GM21619 (cell line): ENCODE measurements around the gene UBL4B.

Source experiments
- ATAC-seq: cut with Tn5 transposase; IDR thresholded peaks from one replicate; pipeline ENCODE4 v1.9.1; 2021; ENCODE audit not compliant: unreplicated experiment

Gene UBL4B

GRCh38 chr1:110112656-110113055 is 413 bp downstream of the UBL4B start:
- no peak for ATAC-seq

DNA sequence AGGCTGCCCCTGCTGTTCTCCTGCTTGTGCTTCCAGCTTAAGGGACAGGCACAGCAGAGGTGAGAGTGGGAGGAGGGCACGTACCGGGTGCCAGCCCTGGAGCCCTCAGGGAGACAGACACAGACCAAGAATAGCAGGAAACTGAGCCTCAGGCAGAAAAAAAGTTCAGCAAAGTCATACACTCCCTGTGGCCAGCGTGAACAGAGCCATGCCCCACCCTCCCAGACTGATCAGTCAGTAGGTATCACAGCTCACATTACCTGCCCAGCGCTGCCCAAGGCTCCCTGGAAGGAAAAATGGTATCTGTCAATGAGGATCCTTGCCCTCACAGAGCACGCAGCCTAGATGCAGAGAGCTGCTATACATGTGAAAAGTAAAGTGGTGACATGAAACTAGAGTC is 1.3 kb downstream of the UBL4B start:
- ATAC-seq, result no peak

GRCh38 chr1:110114173-110114572 is 1.9 kb downstream of the UBL4B start:
- no peak for ATAC-seq

DNA sequence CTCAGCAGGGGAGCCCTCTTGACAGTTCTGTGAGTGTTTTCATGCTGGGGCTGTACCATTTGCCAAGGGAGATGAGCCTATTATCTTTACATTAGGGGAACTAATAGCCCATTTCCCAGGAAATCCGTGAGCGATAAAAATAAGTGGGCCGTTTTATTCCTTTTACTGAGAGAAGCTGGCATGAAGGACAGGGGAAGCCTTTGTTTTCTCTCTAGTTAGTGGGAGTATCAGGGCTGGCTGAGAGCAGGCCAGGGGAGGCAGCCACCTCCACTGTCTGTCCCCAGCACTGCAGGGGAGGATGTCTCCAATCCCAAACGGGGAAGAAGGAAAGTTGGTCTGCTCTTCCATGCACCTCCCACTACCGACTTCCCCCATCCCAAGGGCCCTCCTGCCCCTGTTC is 2.5 kb downstream of the UBL4B start:
- no peak for ATAC-seq

- no peak for ATAC-seq
Measured at GRCh38 chr1:110118636-110119396, 6.6 kb downstream of the UBL4B start.

DNA sequence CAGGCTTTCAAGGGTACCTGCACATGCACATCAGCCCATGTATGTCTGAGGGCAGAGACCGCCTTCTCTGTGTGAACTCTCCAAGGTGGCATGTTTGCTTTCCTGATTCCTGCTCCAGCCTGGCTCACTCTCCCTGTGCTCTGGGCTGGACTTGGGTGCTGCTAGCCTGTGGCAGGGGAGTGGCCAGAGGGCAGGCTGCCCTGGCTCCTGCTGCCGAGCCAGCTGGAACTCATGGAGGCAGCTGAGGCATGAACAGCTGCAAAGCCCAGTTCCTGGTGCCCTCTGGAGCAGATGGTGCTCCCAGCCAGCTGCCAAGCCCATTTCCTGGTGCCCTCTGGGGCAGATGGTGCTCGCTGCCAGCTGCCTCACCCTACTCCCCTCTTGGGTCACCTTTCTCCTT is 7.6 kb downstream of the UBL4B start:
- ATAC-seq, result no peak

DNA sequence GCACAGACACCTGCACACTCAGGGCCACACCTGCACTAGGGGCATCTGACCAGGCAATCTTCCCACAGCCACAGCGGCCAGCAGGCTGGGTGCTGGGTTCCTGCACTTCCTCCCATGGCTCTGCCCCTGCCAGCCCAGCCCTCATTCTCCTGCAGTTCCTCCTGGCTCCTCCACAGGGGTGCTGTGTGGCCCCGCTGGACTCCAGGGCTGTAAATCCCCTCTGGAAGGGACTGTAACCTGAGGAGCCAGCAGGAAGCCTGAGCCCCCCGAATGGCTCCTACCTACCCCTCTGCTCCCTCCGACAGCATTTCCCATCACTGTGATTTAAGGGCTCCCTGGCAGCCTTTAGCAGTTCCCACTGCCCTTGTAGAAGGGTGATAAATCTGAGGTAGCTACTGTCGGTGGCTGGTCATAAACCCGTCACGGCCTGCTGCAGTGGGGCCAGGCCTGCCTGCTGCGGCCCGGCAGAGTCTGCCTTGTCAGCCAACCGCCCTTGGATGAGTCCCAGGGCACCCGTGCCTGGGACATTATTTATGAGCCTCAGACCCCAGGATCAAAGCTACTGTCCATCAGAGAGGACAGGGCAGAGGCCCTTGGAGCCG is 8.8 kb downstream of the UBL4B start:
- ATAC-seq, result no peak

DNA sequence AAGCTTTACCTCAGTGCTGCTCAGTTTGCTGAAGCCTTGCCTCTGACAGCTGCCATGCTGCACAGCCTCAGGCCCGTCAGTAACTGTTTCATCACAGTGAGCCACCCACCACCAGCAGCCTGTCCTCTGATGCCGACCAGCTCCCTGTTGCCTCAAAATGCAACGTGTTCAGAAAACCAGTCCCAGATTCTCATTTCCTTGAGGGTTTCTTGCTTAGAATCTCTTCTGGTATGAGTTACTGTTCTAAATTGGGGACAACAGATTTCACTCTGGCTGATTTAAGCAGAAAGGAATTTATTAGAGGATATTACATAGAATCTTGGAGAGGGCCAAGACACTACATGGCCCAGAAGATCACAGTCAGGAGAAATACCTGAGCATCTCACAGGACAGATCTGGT is 11.0 kb downstream of the UBL4B start:
- no peak for ATAC-seq

GRCh38 chr1:110125810-110126209 is 13.6 kb downstream of the UBL4B start:
- no peak for ATAC-seq

DNA sequence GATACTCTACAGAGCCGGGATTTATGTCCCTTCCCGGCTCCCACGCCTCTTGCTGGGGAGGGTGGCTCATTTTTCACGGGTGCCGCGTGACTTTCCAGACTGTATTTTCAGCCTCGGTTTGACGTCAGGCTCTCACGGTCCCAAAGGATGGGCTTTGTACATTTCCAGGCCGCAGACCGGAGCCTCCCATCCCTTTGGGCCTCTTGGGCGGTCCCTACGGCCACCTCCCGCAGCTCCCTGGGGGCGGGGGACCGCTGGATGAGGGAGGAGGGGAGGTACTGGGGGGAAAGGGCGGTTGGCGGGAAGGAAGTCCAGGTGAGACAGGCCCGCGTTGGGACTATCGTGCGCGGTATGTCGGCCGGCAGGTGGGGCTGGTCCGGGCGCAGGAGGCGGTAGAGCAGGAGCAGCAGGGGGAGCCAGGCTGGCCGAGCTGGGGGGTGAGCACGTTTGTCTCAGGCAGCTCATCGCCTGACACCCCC is 17.9 kb downstream of the UBL4B start:
- no peak for ATAC-seq

DNA sequence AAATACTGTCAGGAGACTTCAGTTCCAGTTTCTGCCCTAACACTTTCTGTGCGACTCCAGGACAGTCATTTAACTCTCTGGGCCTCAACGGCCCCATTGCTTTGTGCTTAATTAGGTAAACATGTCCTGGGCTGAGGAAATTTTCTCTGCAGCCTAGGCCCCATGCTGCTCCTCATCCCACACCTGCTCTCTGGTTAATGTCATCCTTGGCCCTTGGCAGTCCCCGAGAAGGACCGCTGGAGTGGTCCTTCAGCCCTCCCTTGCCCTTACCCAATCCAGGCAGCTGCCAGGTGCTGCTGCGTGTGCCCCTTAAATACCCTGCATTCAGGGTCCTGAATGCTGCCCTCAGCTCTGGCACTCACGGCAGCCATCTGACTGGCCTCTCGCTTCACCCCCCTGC is 18.7 kb downstream of the UBL4B start:
- no peak for ATAC-seq

- no peak for ATAC-seq
Measured at GRCh38 chr1:110132682-110133081, 20.4 kb downstream of the UBL4B start.

- no peak for ATAC-seq
Measured at GRCh38 chr1:110133436-110133835, 21.2 kb downstream of the UBL4B start.

GRCh38 chr1:110134050-110134595 is 21.9 kb downstream of the UBL4B start:
- ATAC-seq, result no peak

DNA sequence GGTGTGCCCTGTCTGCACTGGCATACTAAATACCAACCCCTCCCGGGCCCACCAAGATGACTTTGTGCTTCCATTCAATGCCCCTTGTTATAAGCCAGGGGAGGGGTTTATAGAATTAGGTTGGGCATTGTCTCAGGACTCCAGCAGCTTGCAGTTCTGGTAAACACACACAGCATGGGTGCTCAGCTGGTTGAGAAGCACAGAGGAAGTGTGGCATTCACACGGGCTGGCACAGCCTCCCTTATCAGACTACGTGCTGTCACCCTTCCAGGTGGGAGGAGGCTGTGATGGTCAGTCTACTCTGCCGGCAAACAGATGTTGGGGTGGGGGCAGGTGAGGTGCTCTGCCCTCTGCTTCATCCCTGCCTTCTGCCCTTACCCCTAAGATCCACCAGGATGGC is 23.0 kb downstream of the UBL4B start:
- no peak for ATAC-seq

DNA sequence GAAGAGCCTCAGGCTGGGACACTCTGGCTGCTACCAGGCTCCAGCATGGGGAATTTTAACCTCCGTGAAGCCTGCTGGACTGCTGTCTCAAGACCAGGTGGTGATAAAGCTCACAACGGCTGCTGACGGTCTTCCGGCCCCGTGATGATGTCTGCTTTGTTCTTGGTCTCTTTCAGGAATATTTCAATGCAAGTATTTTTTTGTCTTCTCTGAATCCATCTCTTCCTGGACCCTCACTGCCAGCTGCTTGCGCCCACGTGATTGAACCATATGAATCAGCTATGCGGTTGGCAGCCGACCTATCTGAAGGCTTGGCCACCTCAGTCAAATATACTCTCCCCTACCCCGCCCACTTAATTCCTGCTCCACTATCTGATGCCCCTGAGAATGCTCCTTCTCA is 23.4 kb downstream of the UBL4B start:
- ATAC-seq, result no peak

- ATAC-seq, result no peak
Measured at GRCh38 chr1:110136911-110137310, 24.7 kb downstream of the UBL4B start.

DNA sequence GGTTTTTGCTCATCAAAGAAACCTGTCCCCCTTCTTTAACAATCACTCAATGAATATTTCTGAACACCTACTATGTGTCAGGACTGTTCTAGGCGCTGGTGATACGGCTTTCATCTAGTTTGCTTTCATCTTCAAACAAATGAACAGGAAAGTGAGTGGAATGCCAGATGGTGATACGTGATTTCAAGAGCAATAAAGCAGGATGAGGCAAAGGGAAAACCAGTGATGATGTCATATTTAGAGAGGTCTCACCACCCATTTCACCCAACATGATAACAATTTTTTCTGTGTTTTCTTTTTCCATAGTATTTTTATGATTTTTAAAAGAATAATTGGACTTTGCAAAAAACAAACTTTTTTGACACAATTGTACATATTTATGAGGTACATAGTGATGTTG is 26.7 kb downstream of the UBL4B start:
- ATAC-seq, result no peak

DNA sequence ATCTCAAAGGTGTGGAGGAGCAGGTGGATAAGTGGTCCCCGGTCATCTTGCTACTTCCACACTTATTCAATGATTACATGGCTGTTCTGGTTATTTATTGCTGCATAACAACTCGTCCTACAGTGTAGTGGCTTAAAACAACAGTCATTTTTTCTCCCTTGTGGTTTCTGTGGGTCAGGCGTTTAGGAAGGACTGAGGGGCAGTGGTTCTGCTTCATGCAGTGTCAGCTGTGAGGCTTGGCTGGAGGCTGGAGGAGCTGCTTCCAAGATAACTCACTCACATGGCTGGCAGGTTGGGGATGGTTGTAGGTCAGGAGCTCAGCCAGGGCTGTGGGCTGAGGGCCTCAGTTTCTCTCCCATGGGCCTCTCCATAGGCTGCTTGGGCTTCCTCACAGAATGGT is 32.1 kb downstream of the UBL4B start:
- no peak for ATAC-seq

DNA sequence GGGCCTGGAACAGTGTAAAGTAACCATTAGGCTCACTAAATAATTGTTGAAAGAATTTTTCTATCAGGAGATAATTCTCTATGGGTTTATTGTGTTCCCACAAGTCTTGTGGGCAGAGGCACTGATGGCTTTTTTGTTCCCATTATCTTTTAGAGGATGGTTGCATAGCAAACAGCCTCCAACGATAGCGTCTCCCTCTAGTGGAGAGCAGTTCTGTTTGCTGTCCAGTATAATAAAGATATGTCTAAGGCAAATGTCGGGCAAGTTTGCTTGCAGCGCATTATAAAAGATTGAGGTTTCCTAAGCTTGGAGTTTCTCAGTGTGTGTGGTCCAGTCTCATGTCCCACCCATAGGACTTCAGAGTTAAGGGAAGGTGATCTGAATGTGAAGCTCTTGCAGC is 36.7 kb downstream of the UBL4B start:
- ATAC-seq, result no peak

DNA sequence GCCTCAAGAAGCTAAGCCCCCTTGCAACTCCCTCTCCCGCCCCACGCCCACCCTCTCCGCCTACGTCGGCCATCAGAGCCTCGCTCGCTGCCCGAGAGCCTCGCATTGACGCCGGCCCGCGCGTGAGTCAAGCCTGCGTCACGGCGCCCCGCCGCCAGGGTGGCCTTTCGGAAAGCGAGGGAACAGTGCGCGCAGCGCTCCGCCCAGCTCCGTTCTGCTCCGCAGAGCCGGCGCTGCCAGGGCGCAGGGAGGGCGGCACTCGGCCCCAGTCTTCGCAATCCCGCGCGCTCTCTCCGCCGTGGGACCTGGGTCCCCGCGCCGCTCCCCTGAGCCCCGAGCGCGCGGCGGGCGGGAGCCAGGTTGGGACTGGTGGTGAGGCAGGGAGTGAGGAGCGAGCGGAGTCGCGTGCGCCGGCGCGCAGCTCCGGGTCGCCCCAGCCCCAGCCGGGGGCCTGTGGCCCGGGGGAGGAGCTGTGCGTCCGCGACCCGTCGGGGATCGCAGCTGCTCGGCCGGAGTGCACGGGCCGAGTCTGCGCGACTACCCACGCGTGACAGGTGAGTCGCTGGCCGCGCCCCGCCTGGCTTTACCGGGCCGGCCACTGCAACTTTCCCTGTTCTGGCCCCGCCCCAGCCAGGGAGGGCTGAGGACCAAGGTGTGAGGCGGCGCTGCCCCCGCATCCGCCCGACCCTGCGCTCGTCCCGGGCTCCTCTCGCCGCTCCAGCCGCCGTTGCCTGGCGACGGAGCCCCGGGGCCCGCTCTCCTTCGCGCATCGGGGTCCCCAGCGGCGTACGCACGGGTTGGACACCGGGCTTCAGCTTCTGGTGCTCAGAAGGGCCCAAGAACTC is 38.3 kb downstream of the UBL4B start, which contains the start of gene SLC6A17:
Gene SLC6A17 (plus strand): TSS at position 165 of the 845 bp plus-strand sequence. CDS start 16,436 bp downstream, outside the sequence.
- ATAC-seq, result no peak
